ENCODE measurements around the gene DUSP2.

The DUSP2 gene

GRCh38 chr2:96145036-96145847 lies at the start of gene DUSP2:
DUSP2 (minus strand) TSS chr2:96145440; CDS start chr2:96145354, 86 bp downstream.
- Mint-ChIP-seq H3K27me3 (no peaks in the 10 kb centered on the region), H3K4me3 (peak within 1 kb of the TSS; percentile 94), H3K4me1 (ENCODE audit: low read depth) (peaks cover 46% of the 10 kb centered on the region)

GRCh38 chr2:96191937-96192670 lies 46.9 kb upstream of the DUSP2 start:
- no peak overlapping the region for H3K4me3 Mint-ChIP-seq
- H3K36me3 Mint-ChIP-seq = peaks cover 15% of the 10 kb centered on the region
- peak overlapping the region; percentile 54 for H3K27ac Mint-ChIP-seq
- no peaks in the 10 kb centered on the region for H3K27me3 Mint-ChIP-seq
- peaks cover 13% of the 10 kb centered on the region for H3K4me1 Mint-ChIP-seq (ENCODE audit: low read depth)
- H3K9me3 Mint-ChIP-seq (ENCODE audit: low read depth) = no peaks in the 10 kb centered on the region

More at GRCh38 chr2:96145036-96145847, at the start of gene DUSP2:
- Mint-ChIP-seq H3K9me3 (ENCODE audit: low read depth) (no peaks in the 10 kb centered on the region), H3K27ac (peak within 1 kb of the TSS; percentile 95), H3K36me3 (peaks cover 11% of the 10 kb centered on the region)

- no peak overlapping the region for H3K4me3 Mint-ChIP-seq
- H3K4me1 Mint-ChIP-seq (ENCODE audit: low read depth) = peaks cover 2% of the 10 kb centered on the region
- H3K27me3 Mint-ChIP-seq = no peaks in the 10 kb centered on the region
- no peak overlapping the region for H3K27ac Mint-ChIP-seq
- H3K36me3 Mint-ChIP-seq = peaks cover 13% of the 10 kb centered on the region
- H3K9me3 Mint-ChIP-seq (ENCODE audit: low read depth) = no peaks in the 10 kb centered on the region
These were observed 43.7 kb upstream of the DUSP2 start for GRCh38 chr2:96188821-96189526.

GRCh38 chr2:96186562-96186961 lies 41.3 kb upstream of the DUSP2 start:
- Mint-ChIP-seq H3K4me1 (ENCODE audit: low read depth) (peaks cover 2% of the 10 kb centered on the region), H3K9me3 (ENCODE audit: low read depth) (no peaks in the 10 kb centered on the region), H3K36me3 (peaks cover 5% of the 10 kb centered on the region), H3K27me3 (no peaks in the 10 kb centered on the region), H3K27ac (no peak overlapping the region), H3K4me3 (no peak overlapping the region)

- no peak overlapping the region for H3K4me3 Mint-ChIP-seq
- H3K27ac Mint-ChIP-seq = peak overlapping the region; percentile 22
- H3K36me3 Mint-ChIP-seq = peaks cover 2% of the 10 kb centered on the region
- H3K9me3 Mint-ChIP-seq (ENCODE audit: low read depth) = no peaks in the 10 kb centered on the region
- peaks cover 6% of the 10 kb centered on the region for H3K4me1 Mint-ChIP-seq (ENCODE audit: low read depth)
- H3K27me3 Mint-ChIP-seq = no peaks in the 10 kb centered on the region
These were observed 40.3 kb upstream of the DUSP2 start for GRCh38 chr2:96185516-96185915.

- Mint-ChIP-seq H3K27me3 (no peaks in the 10 kb centered on the region), H3K4me3 (no peak overlapping the region), H3K36me3 (peaks cover 2% of the 10 kb centered on the region), H3K27ac (peak overlapping the region; percentile 41), H3K4me1 (ENCODE audit: low read depth) (peaks cover 7% of the 10 kb centered on the region), H3K9me3 (ENCODE audit: low read depth) (no peaks in the 10 kb centered on the region)
These were observed 39.7 kb upstream of the DUSP2 start for GRCh38 chr2:96184989-96185388.

- Mint-ChIP-seq H3K27me3 (no peaks in the 10 kb centered on the region), H3K9me3 (ENCODE audit: low read depth) (no peaks in the 10 kb centered on the region), H3K27ac (no peak overlapping the region), H3K36me3 (peaks cover 2% of the 10 kb centered on the region), H3K4me1 (ENCODE audit: low read depth) (peaks cover 9% of the 10 kb centered on the region), H3K4me3 (no peak overlapping the region)
These were observed 38.9 kb upstream of the DUSP2 start for GRCh38 chr2:96184188-96184587.

- Mint-ChIP-seq H3K4me1 (ENCODE audit: low read depth) (peaks cover 9% of the 10 kb centered on the region), H3K27me3 (no peaks in the 10 kb centered on the region), H3K9me3 (ENCODE audit: low read depth) (no peaks in the 10 kb centered on the region), H3K4me3 (no peak overlapping the region), H3K36me3 (peaks cover 2% of the 10 kb centered on the region), H3K27ac (no peak overlapping the region)
These were observed 36.3 kb upstream of the DUSP2 start for GRCh38 chr2:96181529-96181928.

- Mint-ChIP-seq H3K4me1 (ENCODE audit: low read depth) (peaks cover 9% of the 10 kb centered on the region), H3K4me3 (no peak overlapping the region), H3K9me3 (ENCODE audit: low read depth) (no peaks in the 10 kb centered on the region), H3K36me3 (peaks cover 2% of the 10 kb centered on the region), H3K27me3 (no peaks in the 10 kb centered on the region), H3K27ac (no peak overlapping the region)
These were observed 35.3 kb upstream of the DUSP2 start for GRCh38 chr2:96180521-96180920.

- Mint-ChIP-seq H3K36me3 (peaks cover 2% of the 10 kb centered on the region), H3K9me3 (ENCODE audit: low read depth) (no peaks in the 10 kb centered on the region), H3K4me1 (ENCODE audit: low read depth) (peaks cover 9% of the 10 kb centered on the region), H3K27ac (no peak overlapping the region), H3K27me3 (no peaks in the 10 kb centered on the region), H3K4me3 (no peak overlapping the region)
These were observed 34.8 kb upstream of the DUSP2 start for GRCh38 chr2:96180002-96180401.

GRCh38 chr2:96176661-96177060 lies 31.4 kb upstream of the DUSP2 start:
- Mint-ChIP-seq H3K36me3 (no peaks in the 10 kb centered on the region), H3K4me3 (no peak overlapping the region), H3K27ac (no peak overlapping the region), H3K27me3 (no peaks in the 10 kb centered on the region), H3K4me1 (ENCODE audit: low read depth) (peaks cover 24% of the 10 kb centered on the region), H3K9me3 (ENCODE audit: low read depth) (no peaks in the 10 kb centered on the region)

GRCh38 chr2:96175951-96176350 lies 30.7 kb upstream of the DUSP2 start:
- no peak overlapping the region for H3K27ac Mint-ChIP-seq
- no peaks in the 10 kb centered on the region for H3K9me3 Mint-ChIP-seq (ENCODE audit: low read depth)

GRCh38 chr2:96174251-96175144 lies 29.3 kb upstream of the DUSP2 start:
- peak overlapping the region; percentile 80 for H3K27ac Mint-ChIP-seq
- H3K4me3 Mint-ChIP-seq = peak overlapping the region; percentile 64
- H3K36me3 Mint-ChIP-seq = no peaks in the 10 kb centered on the region
- H3K27me3 Mint-ChIP-seq = no peaks in the 10 kb centered on the region
- no peaks in the 10 kb centered on the region for H3K9me3 Mint-ChIP-seq (ENCODE audit: low read depth)
- peaks cover 23% of the 10 kb centered on the region for H3K4me1 Mint-ChIP-seq (ENCODE audit: low read depth)

More at GRCh38 chr2:96175951-96176350, 30.7 kb upstream of the DUSP2 start:
- no peaks in the 10 kb centered on the region for H3K36me3 Mint-ChIP-seq
- H3K4me1 Mint-ChIP-seq (ENCODE audit: low read depth) = peaks cover 24% of the 10 kb centered on the region
- H3K27me3 Mint-ChIP-seq = no peaks in the 10 kb centered on the region
- H3K4me3 Mint-ChIP-seq = no peak overlapping the region

- no peak overlapping the region for H3K4me3 Mint-ChIP-seq
- peaks cover 37% of the 10 kb centered on the region for H3K4me1 Mint-ChIP-seq (ENCODE audit: low read depth)
- no peaks in the 10 kb centered on the region for H3K9me3 Mint-ChIP-seq (ENCODE audit: low read depth)
- no peak overlapping the region for H3K27ac Mint-ChIP-seq
- no peaks in the 10 kb centered on the region for H3K36me3 Mint-ChIP-seq
- H3K27me3 Mint-ChIP-seq = no peaks in the 10 kb centered on the region
These were observed 26.6 kb upstream of the DUSP2 start for GRCh38 chr2:96171831-96172230.

Measured in activated naive CD8-positive, alpha-beta T cell (primary cell).